OCI-LY3 (cell line): Measurements from ENCODE around the gene PLG.
A peak's percentile ranks its signal among the peaks of the same experiment; 100 is the strongest.
"Not testable (repeated sequence)": the region's sequence is repeated elsewhere in the genome, so short reads cannot be mapped to it uniquely, and the experiment has no call there.

Experiments used
- H2AFZ ChIP-seq: fragments of 200-600, 300-600 bp; shearing (Covaris generic); 2 replicates; pipeline ENCODE4 v1.6.0; 2014; ENCODE audit warnings: antibody characterized with exemption, low read depth, low read length
- H3K27ac ChIP-seq: fragments of 200-600, 300-600 bp; sonication (generic); 2 replicates; pipeline ENCODE4 v1.5.1; 2014; ENCODE audit warnings: mild to moderate bottlenecking, low read length, moderate library complexity, mixed read lengths
- H3K27me3 ChIP-seq: fragments of 200-600, 300-600 bp; sonication (generic); 2 replicates; pipeline ENCODE4 v1.6.1; 2014; ENCODE audit warnings: low read depth, low read length, mixed read lengths
- H3K36me3 ChIP-seq: fragments of 200-600, 300-600 bp; sonication (generic); replicated peaks from 2 replicates; pipeline ENCODE3; 2014; ENCODE audit warnings: low read depth, low read length, mixed read lengths
- H3K4me1 ChIP-seq: fragments of 300-600, 200-600 bp; sonication (generic); 2 replicates; pipeline ENCODE4 v1.6.1; 2014; ENCODE audit warnings: low read length, mixed read lengths
- H3K4me2 ChIP-seq: fragments of 200-600, 300-600 bp; sonication (generic); 2 replicates; pipeline ENCODE4 v1.6.1; 2014; ENCODE audit warnings: low read length, mixed read lengths
- H3K4me3 ChIP-seq: fragments of 300-600, 200-600 bp; sonication (generic); 2 replicates; pipeline ENCODE4 v1.5.1; 2014; ENCODE audit warnings: antibody characterized with exemption, mild to moderate bottlenecking, low read length, moderate library complexity
- H3K79me2 ChIP-seq: fragments of 300-600, 200-600 bp; shearing (Covaris generic); 2 replicates; pipeline ENCODE4 v1.6.1; 2014; ENCODE audit warnings: mild to moderate bottlenecking, low read length, mixed read lengths
- H3K9ac ChIP-seq: fragments of 300-600, 200-600 bp; shearing (Covaris generic); 2 replicates; pipeline ENCODE4 v1.6.0; 2014; ENCODE audit warnings: mild to moderate bottlenecking, low read length, moderate library complexity
- H3K9me3 ChIP-seq: fragments of 200-600, 300-600 bp; shearing (Covaris generic); 2 replicates; pipeline ENCODE4 v1.6.1; 2014; ENCODE audit warnings: low read length, mixed read lengths; ENCODE audit not compliant: insufficient read depth
- H4K20me1 ChIP-seq: fragments of 200-600, 300-600 bp; sonication (generic); 2 replicates; pipeline ENCODE4 v1.6.1; 2016; ENCODE audit warnings: low read length, mixed read lengths; ENCODE audit not compliant: insufficient read depth
- EZH2phosphoT487 ChIP-seq: fragments of 200-600 bp; shearing (Covaris generic); IDR thresholded peaks from 2 replicates; pipeline ENCODE4 v1.6.1; 2018; ENCODE audit warnings: antibody characterized with exemption, mixed run types, low read depth
- TF ChIP-seq, protein P1 (sequence below): fragments of 200-600, 300-600 bp; sonication (generic); IDR thresholded peaks from 2 replicates; pipeline ENCODE4 v1.5.1; 2014; ENCODE audit warnings: antibody characterized with exemption, low read length, low read depth

The PLG gene

DNA sequence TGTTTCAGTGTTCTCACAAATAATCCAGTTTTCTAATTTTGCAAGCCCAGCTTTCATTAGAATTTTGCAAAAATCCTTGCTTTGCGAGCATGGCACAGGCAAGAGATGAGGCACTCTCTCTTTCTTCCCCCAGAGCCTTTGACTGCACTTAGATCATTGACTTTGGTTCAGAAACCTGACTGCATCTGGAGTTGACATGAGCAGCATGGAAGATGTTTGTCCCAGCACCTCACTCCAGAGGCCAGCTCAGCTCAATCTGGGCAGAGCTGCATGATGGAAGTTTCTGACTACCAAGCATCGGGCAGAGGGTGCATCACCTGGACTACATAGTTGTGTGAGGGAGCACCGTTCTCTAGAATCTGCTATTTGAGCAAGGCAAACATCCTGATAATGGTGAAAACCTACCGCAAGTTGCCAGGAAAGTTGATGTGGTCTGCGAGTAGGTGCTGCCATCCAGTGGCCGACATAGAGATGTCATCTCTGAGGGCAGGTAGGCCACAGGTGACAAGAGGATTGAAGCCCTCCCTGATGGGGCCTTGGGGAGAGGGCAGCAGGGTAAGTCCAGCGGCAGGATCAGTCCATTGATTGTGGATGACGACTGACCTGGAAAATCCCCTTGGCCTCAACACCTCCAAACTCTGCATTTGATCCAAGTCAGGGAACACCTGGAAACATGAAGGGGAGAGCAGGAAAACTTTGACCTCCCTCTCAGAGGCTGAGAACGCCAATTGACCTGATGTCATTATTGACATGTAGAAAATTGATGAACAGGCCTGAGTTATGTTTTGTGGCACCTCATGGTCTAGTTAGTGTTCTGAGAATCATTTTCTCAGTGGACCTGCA lies 34.2 kb upstream of the PLG start:
- H2AFZ ChIP-seq, result no peak overlapping the region
- no peaks in the 10 kb centered on the region for H3K36me3 ChIP-seq
- H3K27me3 ChIP-seq, result peaks cover 6% of the 10 kb centered on the region
- no peak for TF ChIP-seq EZH2phosphoT487
- TF ChIP-seq, protein P1, sequence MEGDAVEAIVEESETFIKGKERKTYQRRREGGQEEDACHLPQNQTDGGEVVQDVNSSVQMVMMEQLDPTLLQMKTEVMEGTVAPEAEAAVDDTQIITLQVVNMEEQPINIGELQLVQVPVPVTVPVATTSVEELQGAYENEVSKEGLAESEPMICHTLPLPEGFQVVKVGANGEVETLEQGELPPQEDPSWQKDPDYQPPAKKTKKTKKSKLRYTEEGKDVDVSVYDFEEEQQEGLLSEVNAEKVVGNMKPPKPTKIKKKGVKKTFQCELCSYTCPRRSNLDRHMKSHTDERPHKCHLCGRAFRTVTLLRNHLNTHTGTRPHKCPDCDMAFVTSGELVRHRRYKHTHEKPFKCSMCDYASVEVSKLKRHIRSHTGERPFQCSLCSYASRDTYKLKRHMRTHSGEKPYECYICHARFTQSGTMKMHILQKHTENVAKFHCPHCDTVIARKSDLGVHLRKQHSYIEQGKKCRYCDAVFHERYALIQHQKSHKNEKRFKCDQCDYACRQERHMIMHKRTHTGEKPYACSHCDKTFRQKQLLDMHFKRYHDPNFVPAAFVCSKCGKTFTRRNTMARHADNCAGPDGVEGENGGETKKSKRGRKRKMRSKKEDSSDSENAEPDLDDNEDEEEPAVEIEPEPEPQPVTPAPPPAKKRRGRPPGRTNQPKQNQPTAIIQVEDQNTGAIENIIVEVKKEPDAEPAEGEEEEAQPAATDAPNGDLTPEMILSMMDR, result peak; percentile 68
- H3K4me3 ChIP-seq, result no peak overlapping the region
- no peak overlapping the region for H3K4me2 ChIP-seq
- H3K4me1 ChIP-seq, result no peaks in the 10 kb centered on the region
- H4K20me1 ChIP-seq, result no peaks in the 10 kb centered on the region
- H3K9ac ChIP-seq, result no peak overlapping the region
- H3K79me2 ChIP-seq, result no peaks in the 10 kb centered on the region
- no peak overlapping the region for H3K27ac ChIP-seq
- no peaks in the 10 kb centered on the region for H3K9me3 ChIP-seq

DNA sequence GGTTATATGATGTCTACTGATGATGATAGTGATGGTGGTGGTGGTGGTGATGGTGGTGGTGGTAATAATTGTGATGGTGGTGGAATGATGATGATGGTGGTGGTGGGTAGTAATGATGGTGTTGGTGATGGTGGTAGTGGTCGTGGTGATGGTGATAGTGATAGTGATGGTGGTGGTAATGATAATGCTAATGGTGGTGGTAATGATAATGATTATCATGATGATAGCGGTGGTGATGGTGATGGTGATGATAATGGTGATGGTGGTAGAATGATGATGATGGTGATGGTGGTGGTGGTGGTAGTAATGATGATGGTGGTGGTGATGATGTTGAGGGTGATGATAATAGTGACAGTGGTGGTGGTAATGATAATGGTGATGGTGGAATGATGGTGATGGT lies 33.5 kb upstream of the PLG start:
- H3K4me2 ChIP-seq, result no peak overlapping the region
- no peak overlapping the region for H2AFZ ChIP-seq
- H4K20me1 ChIP-seq, result no peaks in the 10 kb centered on the region
- H3K9ac ChIP-seq, result no peak overlapping the region
- TF ChIP-seq, protein P1, result no peak
- TF ChIP-seq EZH2phosphoT487, result no peak
- no peaks in the 10 kb centered on the region for H3K79me2 ChIP-seq
- peaks cover 6% of the 10 kb centered on the region for H3K27me3 ChIP-seq
- H3K36me3 ChIP-seq, result no peaks in the 10 kb centered on the region
- no peaks in the 10 kb centered on the region for H3K9me3 ChIP-seq
- H3K27ac ChIP-seq, result no peak overlapping the region
- H3K4me1 ChIP-seq, result no peaks in the 10 kb centered on the region
- H3K4me3 ChIP-seq, result no peak overlapping the region

DNA sequence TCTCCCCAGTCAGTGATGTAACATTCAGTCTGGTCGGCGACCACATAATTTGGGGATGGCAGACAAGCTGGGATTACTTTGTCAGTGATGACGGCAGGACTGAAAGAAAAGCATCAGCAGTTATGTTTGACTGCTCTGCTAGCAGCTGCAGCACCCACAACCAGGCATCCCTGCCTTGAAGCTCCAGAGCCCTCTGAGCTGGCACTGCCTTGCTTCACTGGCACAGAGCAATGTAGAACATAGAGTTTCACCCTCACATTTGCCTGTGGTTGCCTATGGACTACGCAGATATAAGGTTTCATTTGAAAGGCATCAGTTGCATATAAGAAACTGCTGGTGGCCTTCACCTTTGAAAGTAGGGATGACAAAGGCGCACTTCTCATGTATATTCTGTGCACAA lies 25.6 kb upstream of the PLG start:
- not testable (repeated sequence) for H3K9me3 ChIP-seq, H3K4me2 ChIP-seq, H3K4me1 ChIP-seq, H3K4me3 ChIP-seq, H3K36me3 ChIP-seq, H3K79me2 ChIP-seq, H3K27ac ChIP-seq, H3K9ac ChIP-seq, H2AFZ ChIP-seq, H3K27me3 ChIP-seq, H4K20me1 ChIP-seq

DNA sequence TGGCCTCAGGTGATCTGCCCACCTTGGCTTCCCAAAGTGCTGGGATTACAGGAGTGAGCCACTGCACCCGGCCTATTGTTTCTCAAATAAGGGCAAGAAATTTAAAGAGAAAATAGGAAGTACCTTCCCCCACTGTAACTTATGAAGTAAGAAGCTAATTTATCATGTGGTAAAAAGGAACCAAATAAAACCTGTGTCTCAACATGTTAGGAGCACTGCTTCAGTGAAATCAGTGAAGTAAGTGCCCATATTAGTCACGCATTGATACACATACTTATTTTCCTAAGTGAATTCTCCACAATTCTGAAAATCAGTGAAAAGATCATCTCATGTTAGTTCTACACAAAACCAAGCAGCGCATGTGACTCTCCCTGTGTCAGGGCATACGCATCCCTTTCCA lies 23.8 kb upstream of the PLG start:
- Histone ChIP-seq H3K4me1 (no peaks in the 10 kb centered on the region), H3K27me3 (no peaks in the 10 kb centered on the region), H3K9me3 (no peaks in the 10 kb centered on the region), H3K36me3 (no peaks in the 10 kb centered on the region), H3K4me2 (no peak overlapping the region), H3K9ac (no peak overlapping the region), H2AFZ (no peak overlapping the region), H4K20me1 (no peaks in the 10 kb centered on the region), H3K27ac (no peak overlapping the region), H3K4me3 (no peak overlapping the region), H3K79me2 (no peaks in the 10 kb centered on the region)
- TF ChIP-seq, protein P1, result no peak
- TF ChIP-seq EZH2phosphoT487, result no peak
